ENCODE results near the gene CASK.

Gene CASK

DNA sequence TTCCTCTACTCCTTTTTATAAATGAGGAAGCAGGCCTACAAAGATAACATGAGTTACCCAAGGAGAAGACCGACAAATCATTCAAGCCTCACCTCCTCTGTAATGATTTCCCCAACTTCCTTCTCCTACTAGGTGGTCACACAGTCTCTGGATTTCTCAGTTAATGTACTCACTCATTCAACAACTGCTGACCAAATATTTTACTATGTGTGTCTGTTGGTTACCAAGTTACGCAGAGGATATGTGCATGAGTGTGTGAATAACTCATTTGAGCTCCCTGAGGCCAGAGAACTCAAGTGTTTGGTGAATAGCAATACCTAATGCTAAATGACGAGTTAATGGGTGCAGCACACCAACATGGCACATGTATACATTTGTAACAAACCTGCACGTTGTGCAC, 10.4 kb downstream of the CASK start:
- no peak for DNase-seq

DNA sequence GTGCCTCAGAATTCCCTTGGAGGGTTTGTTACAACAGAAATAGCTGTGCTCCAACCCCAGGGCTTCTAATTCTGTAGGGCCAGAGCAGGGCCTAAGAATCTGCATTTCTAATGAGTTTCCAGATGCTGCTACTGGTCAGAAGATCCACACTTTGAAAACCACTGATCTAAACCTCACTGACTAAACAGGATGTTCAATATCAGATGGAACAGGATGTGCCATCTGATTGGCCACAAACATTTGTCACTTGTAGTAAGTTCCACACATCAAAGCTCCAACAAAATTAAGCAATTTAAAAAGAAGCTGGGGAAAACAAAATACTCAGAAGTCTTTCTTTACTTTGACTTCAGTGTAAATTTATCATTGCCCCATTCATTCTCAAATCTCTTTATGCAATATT, 14.3 kb downstream of the CASK start:
- DNase-seq, result no peak

DNA sequence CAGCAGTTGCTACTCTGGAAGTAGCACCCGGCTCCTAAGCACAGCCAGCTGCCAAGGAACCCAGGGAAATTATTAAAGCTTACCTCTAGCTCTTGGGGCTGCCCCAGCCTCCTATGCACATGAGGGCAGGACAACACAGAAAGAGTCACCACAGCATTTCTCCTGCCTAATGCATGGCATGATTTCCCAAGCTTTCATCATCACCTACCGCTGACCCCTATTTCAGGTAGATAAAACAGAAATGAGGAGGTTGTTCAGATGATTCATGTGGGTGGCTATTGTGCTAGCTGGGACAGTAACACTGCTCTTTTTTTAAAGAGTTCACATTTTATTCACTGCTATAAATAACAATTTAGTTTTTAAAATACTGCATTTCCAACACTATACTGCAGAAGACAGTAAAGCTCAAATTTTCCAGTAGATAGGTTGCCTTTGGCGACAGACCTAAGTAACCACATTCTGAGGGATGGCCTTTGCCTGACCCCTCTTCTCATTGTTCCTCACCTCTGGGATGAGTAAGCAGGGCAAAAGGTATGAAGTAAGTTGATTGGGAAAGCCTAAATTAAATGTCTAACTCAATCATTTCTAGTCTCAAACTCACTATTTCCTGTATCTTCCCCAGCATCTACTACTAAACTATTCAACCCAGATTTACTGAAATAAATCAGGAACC, 16.7 kb downstream of the CASK start:
- DNase-seq, result no peak

DNA sequence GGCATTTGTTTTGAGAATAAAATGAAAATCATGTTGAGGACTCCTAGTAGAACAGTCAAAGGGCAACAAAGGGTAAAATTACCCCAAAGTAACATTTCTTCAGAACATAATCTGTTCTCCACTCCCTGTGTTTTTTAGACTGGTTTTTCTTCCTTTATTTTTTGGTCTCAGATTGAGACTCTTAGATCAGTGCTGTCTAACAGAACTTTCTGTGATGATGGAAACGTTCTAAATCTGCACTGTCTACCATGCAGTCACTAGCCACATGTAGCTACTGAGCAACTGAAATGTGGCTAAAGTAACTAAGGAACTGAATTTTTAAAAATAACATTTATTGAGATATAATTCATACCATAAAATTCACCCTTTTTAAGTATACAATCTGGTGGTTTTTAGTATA, 19.8 kb downstream of the CASK start:
- no peak for DNase-seq

DNA sequence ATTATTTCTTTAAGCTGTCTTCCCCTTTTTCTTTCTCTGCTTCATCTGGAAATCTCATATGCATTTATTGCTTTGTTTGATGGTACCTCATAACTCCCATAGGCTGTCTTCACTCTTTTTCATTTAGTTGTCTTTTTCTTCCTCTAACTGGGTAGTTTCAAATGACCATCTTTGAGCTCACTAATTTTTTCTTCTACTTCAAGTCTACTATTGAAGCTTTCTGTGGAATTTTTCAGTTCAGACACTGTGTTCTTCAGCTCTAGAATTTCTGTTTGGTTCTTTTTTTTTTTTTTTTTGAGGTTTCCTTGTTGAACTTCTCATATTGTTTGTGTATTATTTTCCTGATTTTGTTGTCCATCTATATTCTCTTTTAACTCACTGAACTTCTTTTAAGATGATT, 23.0 kb downstream of the CASK start:
- DNase-seq, result no peak

DNA sequence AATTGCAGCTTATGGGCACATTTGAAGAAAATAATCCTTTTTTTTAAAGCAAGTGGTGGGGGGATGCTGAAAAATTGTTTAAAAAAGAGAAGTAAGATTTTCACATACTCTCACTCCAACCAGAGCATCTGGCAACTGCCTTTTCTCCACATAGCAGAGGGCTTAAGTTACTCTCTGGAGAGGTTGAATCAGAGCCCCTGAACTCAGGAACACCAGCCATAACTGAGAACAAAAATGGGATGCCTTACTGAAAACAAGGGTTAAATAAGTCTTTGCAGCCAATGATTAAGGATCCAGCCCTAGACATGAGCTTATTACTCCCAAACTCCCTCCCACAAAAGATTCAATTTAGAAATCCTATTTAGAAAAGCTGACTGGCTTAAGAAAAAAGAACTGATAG, 27.5 kb downstream of the CASK start:
- no peak for DNase-seq

DNA sequence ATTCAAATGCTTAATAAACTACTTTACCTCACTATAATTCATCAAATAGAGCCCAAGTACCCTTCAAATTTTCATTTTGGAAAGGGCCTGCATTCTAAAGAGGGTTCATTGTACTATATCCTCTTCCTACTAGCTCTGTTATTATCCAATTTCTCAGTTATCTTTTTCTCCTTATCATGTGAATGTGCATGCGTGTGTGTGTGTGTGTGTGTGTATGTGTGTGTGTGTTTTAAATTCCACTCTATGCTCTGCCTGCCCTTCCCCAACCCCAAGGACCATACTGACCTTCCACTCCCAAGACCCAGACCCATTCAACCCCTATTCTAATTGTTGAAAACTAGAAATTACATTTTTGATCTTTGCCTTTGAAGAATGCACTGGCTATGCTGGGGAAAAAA, 33.3 kb downstream of the CASK start:
- no peak for DNase-seq

DNA sequence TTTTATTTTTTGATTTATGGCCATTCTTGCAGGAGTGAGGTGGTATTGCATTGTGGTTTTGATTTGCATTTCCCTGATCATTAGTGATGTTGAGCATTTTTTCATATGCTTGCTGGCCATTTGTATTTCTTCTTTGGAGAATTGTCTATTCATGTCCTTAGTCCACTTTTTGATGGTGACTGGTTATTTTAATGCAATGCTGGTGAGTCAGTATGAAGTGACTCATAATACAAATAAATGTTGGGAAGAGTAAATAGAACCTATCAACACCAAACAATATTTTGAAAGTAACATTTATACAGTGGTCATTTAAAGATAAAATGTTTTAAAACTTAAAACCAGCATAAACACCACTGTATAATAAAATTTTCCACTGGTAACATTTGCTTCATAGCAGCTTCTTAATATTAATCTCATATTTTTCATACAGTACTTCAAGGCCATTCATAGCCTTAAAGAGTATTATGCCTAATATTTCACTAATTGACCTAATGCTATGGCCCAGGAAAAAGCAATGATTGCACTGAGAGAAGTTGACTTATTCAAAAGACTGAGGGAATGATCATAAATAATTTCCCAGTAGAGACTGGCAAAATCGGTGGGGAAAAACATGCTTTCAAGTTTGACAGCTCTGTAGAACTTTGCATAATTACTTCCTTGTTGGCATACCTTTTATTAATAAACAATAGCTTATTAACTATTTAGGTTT, 33.9 kb downstream of the CASK start:
- no peak for DNase-seq

DNA sequence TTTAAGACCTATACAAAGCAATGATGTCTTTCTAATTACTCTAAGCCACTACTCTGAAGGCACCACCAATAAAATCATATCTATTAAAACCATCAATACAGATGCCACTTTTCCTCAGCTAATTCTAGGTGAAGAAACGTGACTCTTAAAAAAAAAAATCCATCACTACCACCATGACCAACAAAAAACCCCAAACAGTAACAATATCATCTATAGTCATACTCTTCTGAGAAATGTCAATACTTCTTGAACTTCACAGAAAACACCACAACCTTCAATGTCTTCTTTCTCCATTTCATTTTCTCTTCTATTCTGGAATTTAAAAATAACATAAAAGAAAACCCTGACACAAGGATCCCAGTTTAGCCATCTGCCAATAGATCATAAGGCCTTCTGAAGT, 35.7 kb downstream of the CASK start:
- no peak for DNase-seq

DNA sequence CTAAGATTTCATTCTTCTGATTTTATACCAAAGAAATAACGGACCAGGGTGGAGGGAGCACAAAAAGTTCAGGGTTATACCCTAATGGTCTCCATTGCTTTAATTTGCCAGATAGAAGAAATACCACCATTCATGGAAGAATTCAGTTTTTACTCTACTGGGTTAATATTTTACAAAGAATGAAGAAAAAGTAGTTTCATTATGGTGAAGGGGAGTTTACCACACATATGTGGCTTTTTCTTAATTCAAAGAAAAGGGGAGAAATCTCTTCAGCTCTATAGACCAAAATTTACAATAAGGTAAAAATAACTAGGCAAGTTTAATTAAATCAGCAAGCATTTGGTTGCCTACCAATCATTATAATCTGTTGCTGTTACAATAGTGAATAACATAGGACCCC, 37.6 kb downstream of the CASK start:
- DNase-seq, result no peak

DNA sequence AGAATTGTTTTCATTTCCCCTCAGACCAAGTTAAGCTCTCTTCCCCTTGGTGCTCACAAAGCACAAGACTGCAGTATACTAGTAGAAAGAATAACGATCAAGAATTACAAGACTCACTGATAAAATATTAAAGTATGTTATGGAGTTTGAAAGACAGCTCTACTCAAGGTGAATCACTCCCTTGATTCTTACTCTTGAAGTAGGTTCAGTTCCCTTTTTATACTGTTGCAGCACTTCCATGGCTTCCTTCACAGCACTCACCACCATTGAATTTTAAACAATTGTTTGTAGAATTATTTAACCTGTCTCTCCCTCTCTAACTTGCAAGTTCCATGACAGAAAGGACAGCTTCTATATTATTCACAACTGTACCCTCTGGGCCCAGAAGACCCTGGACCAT, 42.2 kb downstream of the CASK start:
- no peak for DNase-seq

DNA sequence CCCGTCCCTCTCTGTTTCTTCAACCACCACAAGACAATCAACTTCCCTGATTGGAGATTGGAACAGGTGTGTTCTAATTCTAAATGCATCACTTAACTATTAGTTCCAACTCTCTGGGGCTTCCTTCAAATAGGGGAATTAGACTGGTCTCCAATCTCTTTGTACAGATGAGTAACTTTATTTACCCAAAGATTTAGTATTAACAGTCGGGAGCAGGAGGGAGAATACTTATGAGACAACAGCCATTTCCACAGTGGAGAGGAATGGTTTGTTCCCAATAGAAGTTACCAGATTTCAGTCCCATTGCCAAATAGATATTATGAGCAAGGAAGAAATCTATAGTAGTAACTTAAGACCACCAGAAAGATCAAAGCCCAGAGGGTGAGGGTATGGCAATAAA, 46.2 kb downstream of the CASK start:
- no peak for DNase-seq

DNA sequence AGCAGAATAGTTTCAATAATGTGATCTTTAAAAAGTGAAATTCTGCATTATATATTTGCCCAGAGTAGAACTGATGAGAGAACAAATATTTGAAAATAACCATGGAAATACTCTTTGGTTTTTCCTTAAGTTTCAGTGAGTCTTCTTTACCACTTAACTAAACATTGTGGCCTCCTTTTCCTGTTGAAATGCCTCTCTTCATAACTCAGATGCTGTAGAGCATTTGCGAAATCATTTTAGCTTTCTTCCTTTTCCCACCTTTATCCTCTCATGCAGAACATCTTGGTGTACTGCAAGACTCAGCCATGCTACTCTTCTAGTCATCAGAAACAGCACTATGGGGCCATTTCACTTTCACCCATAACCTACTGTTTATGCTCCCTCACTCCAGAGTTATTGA, 48.2 kb downstream of the CASK start:
- no peak for DNase-seq

DNA sequence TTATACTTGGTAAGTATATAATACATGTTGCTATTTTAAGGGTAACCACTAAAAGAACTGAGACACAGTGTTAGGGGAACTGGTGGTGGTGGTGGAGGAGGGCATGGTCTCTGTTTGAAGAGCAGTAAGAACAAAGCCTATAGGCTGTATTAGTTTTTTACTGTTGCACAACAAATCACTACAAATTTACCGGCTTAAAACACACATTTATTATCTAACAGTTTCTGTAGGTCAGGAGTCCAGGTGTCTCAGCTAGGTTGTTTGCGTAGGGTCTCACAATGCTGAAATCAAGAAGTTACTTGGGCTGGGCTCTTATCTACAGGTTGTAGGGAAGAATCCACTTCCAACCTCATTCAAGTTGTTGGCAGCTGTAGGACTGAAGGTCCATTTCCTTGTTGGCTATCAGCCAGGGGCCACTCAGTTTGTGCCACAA, 52.6 kb downstream of the CASK start:
- no peak for DNase-seq

DNA sequence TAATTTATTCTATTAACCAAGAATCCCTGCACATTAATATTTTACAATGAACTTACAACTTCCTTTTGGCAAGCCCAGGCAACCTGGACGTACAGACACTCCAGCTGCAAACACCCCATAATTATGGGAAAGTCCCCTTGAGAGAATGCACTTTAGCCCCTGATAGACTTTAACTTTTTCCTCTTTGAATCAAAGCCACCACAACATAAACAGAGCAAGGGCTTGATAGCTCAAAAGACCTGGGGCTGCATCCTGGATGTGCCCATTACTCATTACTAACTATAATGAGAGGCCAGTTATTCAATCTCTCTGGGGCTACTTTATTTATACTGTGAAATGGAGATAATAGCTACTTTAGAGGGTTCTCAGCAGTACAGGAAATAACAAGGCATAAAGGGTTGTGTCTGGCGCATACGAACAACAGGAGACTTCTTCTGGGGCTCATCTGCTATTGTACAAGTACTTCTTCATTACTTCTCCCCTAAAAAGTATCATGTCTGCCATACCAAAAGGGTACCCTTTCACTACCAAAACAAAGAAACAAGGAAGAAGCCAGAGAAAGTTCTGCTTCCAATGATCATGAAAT, 54.9 kb downstream of the CASK start:
- DNase-seq, result no peak

DNA sequence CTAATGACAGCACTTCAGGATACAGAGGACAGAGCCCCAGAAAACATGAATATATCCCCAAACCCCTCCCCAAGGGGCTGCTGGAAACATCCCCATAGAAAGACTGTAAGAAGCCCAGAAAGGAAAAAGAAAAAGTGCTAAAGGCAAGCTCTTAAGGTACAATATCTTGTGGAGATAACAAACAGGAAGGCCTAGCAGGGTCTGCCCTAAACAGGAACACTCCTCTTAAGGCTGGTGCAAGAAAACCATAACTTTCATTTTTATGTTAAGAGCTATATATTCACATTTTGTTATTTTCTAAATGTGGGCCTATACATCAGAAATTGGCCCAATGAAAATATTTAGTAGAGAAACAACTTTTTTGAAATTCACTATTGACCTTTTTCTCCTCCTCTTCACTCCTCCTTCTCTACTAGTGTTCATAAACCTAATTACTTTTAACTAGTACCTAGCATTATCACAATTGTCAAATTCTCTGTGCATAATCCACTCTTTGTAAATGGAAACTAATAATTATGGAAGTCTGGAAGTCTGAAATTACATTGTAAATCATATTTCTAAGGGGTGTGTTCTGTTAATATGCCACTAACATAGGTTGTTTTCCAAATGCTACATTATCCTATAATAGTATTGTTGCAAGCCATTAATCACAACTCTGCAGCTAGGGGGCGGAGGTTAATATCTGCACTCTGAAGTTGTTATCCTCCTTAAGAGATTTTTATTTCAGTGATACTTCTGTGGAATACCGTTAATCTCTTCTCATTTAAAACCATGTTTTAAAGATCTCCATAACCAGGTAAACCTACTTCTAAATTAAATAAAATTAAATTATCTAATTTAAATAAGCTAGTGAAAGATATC, 59.8 kb downstream of the CASK start:
- DNase-seq, result no peak

DNA sequence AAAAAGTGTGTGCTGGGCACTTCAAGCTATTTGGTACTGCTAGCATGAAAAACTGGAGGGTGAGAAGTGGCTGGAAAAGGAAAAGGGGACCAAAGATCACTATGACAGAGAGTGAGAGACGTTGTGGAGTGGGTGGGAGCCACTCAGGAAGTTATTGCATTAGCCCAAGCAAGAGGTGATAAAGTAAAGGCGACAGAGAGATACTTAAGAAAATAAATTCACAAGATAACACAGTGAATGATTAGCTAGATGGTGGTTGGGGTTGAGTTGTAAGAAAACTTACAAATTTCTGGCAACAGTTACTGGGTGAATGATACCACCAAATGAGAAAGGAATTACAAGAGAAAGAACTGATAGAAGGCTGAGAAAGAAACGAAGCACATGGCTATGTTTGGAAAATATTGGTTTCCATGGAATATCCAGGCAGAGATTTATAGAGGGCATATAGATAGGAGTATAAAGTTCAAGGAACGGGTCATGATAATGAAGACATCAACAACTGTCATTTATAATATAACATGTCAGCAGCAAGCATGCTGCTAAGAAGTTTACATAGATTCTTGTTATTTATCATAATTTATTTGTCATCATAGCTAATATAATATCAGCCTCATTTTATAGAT, 60.7 kb downstream of the CASK start:
- no peak for DNase-seq

DNA sequence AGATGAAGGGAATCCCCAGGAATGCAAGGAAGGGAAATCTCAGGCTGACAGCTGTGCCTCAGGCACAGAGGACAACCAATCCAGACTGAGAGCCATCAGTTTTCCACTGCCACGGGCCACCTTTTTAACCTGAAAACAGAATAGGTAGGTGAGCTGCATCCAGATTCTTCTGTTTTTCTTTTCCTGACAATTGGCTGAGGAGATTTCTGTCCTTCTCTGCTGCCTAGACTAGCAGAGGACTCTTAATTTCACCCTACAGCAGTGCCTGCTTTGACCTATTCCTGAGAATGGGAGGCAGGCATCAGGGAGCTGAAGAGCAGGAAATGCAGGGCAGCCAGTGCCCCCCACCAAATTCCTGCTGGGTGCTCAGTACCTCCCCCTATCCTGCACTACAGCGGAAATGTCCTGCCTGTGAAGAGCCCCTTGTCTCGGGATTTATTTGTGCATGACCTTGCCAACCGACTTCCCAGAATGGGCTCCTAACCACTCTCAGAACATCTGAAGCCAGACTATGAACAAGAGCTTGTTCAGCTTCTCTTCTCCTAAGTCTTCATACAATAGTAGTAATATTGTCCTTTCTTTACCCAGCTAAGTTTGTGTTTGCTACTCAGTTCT, 65.1 kb downstream of the CASK start:
- DNase-seq, result no peak

DNA sequence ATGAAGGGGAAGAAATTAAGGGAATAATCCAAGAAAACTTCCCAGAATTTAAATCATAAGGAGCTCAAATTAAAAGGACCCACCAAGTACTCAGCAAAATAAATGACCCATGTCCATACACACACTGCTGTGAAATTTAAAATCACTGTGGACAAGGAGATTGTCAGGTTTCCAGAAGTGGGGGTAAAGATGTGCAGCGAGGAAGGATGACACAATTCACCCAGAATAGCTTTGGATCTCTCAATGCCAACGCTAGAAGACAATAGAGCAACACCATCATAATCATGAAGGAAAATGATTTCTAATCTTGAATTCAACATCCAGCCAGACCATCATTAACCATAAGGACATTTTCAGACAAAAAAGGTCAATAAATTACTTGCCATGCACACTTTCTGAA, 65.7 kb downstream of the CASK start:
- DNase-seq, result no peak

DNA sequence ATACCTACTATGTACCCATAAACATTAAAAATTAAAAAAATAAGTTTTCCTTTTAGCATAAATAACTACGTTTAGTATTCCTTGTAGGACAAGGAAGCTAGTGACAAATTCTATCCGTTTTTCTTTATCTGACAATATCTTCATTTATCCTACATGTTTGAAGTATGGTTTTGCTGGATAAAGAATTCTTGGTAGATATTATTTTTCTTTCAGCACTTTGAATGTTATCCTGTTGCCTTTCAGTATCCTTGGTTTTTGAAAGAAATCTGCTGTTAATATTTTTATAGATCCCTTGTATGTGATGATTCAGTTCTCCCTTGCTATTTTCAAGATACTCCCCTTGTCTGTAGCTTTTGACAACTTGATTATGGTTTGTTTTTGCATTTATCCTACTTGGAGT, 76.6 kb downstream of the CASK start:
- no peak for DNase-seq

DNA sequence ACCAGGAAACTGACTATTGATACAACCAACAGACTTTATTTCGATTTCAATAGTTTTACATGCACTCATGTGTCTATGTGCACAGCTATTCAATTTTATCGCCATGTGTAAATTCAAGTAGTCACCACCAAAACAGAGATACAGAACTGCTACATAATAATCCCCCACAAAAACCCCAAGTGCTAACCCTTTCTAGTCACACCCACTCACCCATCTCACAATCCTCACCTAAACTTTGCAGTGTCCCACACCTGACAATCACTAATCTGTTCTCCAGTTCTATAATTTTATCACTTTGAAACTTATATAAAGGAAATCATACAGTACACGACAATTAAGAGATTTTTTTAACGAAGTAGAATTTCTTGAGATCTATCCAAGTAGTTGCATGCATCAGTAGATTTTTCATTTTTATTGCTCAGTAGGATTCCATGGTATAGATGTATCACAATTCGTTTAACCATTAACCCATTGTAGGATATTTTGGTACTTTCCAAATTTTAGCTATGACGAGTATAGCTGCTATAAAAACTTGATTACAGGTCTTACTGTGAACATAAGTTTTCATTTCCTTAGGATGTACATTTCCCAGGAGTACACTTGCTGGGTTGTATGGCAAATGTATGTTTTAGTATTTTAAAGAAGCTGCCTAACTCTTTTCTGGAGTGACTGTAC, 85.9 kb downstream of the CASK start:
- DNase-seq, result no peak

DNA sequence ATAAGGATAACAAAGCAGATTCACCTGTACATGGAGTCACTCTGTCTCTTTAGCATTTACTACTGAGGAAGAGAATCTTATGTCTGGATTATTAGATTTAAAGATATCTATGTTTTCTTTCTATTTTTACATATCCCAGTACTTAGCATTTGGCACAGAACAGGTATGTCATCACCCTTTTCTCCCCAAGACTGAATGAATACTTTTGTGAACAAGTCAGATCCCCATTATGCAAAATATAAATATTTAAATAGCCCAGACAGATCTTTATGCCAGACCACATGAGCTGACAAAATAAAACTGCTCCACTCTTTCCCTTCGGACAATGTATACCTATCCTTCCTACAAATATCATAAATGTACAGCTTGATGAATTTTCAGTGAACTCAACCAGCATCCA, 94.5 kb downstream of the CASK start:
- DNase-seq, result no peak
